ENCODE measurements around the gene CCT8. TPM values are rescaled to one million over a fixed set of nuclear protein-coding genes. Genes with fewer than 3 reads are reported as not detected.
"Not testable (repeated sequence)": the region's sequence is repeated elsewhere in the genome, so short reads cannot be mapped to it uniquely, and the experiment has no call there.

The CCT8 gene
- total RNA-seq, 2 donors from 2014 or later, result 101 to 105 TPM

- no peaks in the 10 kb centered on the region for H3K36me3 ChIP-seq
- H3K4me1 ChIP-seq (replicated peaks), result no peaks in the 10 kb centered on the region
- H3K27me3 ChIP-seq (replicated peaks; ENCODE audit: insufficient read depth), result no peaks in the 10 kb centered on the region
- no peak for DNase-seq (ENCODE audit: low spot score)
- no peak for TF ChIP-seq CTCF (IDR thresholded peaks at IDR 0.05)
- TF ChIP-seq POLR2AphosphoS5 (IDR thresholded peaks at IDR 0.05), result no peak
- no peak for TF ChIP-seq POLR2A (IDR thresholded peaks at IDR 0.05)
- H3K4me3 ChIP-seq, result no peak overlapping the region
- H3K9me3 ChIP-seq, result no peaks in the 10 kb centered on the region
- intact Hi-C loops (cut with DNase I), result no loop called here
- WGBS, result 69% methylated on average over 8 of the region's 8 CpGs
- no peak overlapping the region for H3K27ac ChIP-seq
Measured at GRCh38 chr21:29078869-29079767, 5.7 kb upstream of the CCT8 start.

- peak; percentile 26 for DNase-seq (ENCODE audit: low spot score)
- Histone ChIP-seq H3K36me3 (no peaks in the 10 kb centered on the region), H3K9me3 (no peaks in the 10 kb centered on the region), H3K27ac (peak overlapping the region; percentile 88 to 89), H3K4me3 (peak overlapping the region; percentile 42 to 47), H3K4me1 (replicated peaks) (no peaks in the 10 kb centered on the region), H3K27me3 (replicated peaks; ENCODE audit: insufficient read depth) (no peaks in the 10 kb centered on the region)
- TF ChIP-seq CTCF (IDR thresholded peaks at IDR 0.05), result no peak
- TF ChIP-seq POLR2AphosphoS5 (IDR thresholded peaks at IDR 0.05), result no peak
- TF ChIP-seq POLR2A (IDR thresholded peaks at IDR 0.05), result no peak
- WGBS, result 46% methylated on average over 6 of the region's 6 CpGs
- intact Hi-C loops (cut with DNase I), result no loop called here
Measured at GRCh38 chr21:29077651-29078090, 4.2 kb upstream of the CCT8 start.

GRCh38 chr21:29076731-29077640 lies 3.5 kb upstream of the CCT8 start:
- not testable (repeated sequence) for H3K4me1 ChIP-seq (replicated peaks)
- WGBS, result 42% methylated on average over 44 of the region's 50 CpGs
- DNase-seq (ENCODE audit: low spot score), result peak; percentile 75

GRCh38 chr21:29075706-29076466 lies 2.4 kb upstream of the CCT8 start:
- intact Hi-C loops (cut with DNase I), result no loop called here

More at GRCh38 chr21:29076731-29077640, 3.5 kb upstream of the CCT8 start:
- peak overlapping the region; percentile 88 to 89 for H3K27ac ChIP-seq
- H3K36me3 ChIP-seq; intact Hi-C loops (cut with DNase I); H3K27me3 ChIP-seq (replicated peaks; ENCODE audit: insufficient read depth); H3K9me3 ChIP-seq: not testable (repeated sequence)
- peak overlapping the region; percentile 42 to 47 for H3K4me3 ChIP-seq
- peak; percentile 49 for TF ChIP-seq POLR2AphosphoS5 (IDR thresholded peaks at IDR 0.05)

More at GRCh38 chr21:29075706-29076466, 2.4 kb upstream of the CCT8 start:
- no peaks in the 10 kb centered on the region for H3K36me3 ChIP-seq
- peak overlapping the region; percentile 88 to 89 for H3K27ac ChIP-seq
- no peaks in the 10 kb centered on the region for H3K27me3 ChIP-seq (replicated peaks; ENCODE audit: insufficient read depth)
- no peak overlapping the region for H3K4me3 ChIP-seq
- TF ChIP-seq POLR2AphosphoS5 (IDR thresholded peaks at IDR 0.05) (no peak), CTCF (IDR thresholded peaks at IDR 0.05) (no peak), POLR2A (IDR thresholded peaks at IDR 0.05) (no peak)
- H3K4me1 ChIP-seq (replicated peaks), result peaks cover 14% of the 10 kb centered on the region
- 90% methylated on average over 9 of the region's 9 CpGs for WGBS
- H3K9me3 ChIP-seq, result no peaks in the 10 kb centered on the region
- DNase-seq (ENCODE audit: low spot score), result no peak

Measured in prostate gland (tissue), 2 donors.